ENCODE data around the gene PARVA.

DNA sequence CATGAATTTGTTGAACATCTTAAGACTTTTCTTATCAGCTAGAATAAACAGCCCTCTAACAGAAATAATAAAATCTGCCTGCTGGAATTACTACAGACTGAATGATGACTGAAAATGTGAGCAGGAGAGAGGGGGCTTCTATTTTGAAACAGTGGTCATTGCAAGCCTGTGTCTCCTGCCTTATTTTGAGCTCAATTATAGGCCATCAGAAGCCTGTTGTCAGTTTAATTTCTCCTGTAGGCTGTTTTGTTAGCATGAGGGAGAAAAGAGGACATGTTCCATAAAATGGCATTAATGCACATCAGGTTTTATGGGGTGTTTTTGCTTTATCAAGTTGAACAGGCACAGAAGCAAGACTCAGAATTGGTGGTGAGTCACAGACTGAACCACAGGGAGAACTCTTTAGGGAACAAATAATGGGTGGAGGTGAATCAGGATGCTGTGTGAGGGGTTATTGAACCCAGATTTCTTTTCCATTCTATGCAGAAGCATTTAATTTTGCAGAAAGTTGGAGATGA lies 129.1 kb downstream of the PARVA start:
- no peak for TF ChIP-seq ZNF274 (IDR thresholded peaks at IDR 0.05; ENCODE audit: borderline replicate concordance, low read depth, low read length)
- no peak for TF ChIP-seq TGIF2 (CRISPR knock-in tag; IDR thresholded peaks at IDR 0.05)
- no peak for TF ChIP-seq DEAF1 (CRISPR knock-in tag; IDR thresholded peaks at IDR 0.05)
- TF ChIP-seq KDM1A (IDR thresholded peaks at IDR 0.05), result no peak
- no peak for TF ChIP-seq CAMTA2 (CRISPR knock-in tag; conservative IDR thresholded peaks at IDR 0.05)
- TF ChIP-seq, protein P1, sequence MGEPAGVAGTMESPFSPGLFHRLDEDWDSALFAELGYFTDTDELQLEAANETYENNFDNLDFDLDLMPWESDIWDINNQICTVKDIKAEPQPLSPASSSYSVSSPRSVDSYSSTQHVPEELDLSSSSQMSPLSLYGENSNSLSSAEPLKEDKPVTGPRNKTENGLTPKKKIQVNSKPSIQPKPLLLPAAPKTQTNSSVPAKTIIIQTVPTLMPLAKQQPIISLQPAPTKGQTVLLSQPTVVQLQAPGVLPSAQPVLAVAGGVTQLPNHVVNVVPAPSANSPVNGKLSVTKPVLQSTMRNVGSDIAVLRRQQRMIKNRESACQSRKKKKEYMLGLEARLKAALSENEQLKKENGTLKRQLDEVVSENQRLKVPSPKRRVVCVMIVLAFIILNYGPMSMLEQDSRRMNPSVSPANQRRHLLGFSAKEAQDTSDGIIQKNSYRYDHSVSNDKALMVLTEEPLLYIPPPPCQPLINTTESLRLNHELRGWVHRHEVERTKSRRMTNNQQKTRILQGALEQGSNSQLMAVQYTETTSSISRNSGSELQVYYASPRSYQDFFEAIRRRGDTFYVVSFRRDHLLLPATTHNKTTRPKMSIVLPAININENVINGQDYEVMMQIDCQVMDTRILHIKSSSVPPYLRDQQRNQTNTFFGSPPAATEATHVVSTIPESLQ (CRISPR knock-in tag; IDR thresholded peaks at IDR 0.05), result no peak

Data from K562 (cell line).